PC-3 (cell line): ENCODE data around the gene TLN1.

Experiments
- CTCF ChIP-seq: fragments of 300-600 bp; sonication (generic); conservative IDR thresholded peaks from 2 replicates; pipeline ENCODE4 v1.5.1; 2017; ENCODE audit warnings: antibody characterized with exemption, low read depth, mild to moderate bottlenecking, low read length
- EZH2 ChIP-seq: fragments of 300-600 bp; sonication (generic); IDR thresholded peaks from one replicate; pipeline ENCODE4 v1.6.1; 2017; ENCODE audit warnings: antibody characterized with exemption, mild to moderate bottlenecking, low read length; ENCODE audit not compliant: unreplicated experiment
- EZH2phosphoT487 ChIP-seq: fragments of 300-600 bp; sonication (generic); IDR thresholded peaks from 2 replicates; pipeline ENCODE4 v1.6.1; 2018; ENCODE audit warnings: mild to moderate bottlenecking, antibody characterized with exemption, low read length, borderline replicate concordance

- TF ChIP-seq CTCF (no peak), EZH2phosphoT487 (no peak), EZH2 (no peak)
Observed at GRCh38 chr9:35688558-35689541, 43.1 kb downstream of the TLN1 start.
